GM18909 (cell line): ENCODE data around the gene DHX16.

Experiments used
- ATAC-seq: cut with Tn5 transposase; IDR thresholded peaks from one replicate; pipeline ENCODE4 v1.9.1; 2021; ENCODE audit warnings: mild to moderate bottlenecking; ENCODE audit not compliant: unreplicated experiment, poor library complexity

DHX16 gene

DNA sequence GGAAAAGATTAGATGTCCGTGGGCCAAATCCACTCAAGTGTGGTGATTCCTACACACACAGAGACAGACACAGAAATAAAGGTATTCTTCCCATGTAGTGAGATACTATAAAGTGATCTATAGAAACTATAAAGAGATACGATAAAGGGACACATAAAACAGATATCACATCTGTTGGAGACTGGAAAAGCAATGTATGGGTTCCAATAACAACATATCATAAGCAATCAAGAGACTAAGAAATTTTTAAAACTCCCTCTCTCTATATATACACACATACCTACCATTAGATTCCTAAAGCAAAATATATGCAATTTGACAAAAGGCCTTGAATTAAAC is 61.0 kb downstream of the DHX16 start:
- no peak for ATAC-seq

DNA sequence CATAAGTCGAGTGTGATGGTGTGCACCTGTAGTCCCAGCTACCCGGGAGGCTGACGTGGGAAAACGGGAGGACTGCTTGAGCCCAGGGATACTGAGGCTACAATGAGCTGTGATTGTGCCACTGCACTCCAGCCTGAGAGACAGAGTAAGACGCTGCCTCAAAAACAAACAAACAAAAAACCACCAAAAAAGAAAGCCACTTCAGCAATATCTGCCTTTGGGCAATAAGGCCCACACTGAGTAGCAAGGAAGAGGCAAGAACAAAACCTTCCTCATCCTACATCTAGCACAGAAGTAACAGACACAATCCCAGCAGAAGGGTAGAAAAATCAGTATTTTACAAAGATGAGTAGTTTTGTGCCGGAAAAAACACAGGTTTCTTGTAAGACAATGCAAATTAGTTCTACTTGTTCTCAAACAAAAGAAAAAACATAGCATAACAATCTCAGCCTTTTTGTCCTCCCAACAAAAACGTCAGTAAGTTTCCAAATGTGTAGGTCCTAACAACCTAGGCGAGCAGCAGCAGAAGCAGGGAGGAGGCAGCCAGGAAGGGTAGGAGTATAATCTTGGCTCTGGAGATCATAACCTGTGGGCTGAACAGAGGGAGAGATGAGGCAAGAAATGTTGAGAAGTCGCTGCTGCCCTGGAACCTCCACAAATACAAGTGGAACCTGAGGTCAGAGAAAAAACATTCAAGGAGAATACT is 61.5 kb downstream of the DHX16 start:
- ATAC-seq: no peak

DNA sequence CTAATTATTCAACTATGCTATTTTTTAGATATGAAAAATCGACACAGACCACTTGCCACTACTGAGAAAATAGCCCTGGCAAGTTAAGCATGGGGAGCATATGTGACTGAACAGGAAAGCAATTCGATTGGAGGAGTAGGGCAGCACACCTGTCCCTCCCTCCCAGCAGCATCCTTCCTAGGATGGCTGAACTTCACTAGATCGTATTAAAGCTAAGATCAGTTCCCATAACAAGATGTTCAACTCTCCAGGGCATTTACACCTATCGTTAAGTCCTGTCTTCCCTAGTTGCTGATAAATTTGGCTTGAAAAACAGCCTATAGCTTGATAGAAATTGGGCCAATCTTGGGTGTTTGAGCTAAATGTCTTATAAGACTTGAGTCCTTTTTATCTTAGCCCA is 62.7 kb downstream of the DHX16 start:
- no peak for ATAC-seq

DNA sequence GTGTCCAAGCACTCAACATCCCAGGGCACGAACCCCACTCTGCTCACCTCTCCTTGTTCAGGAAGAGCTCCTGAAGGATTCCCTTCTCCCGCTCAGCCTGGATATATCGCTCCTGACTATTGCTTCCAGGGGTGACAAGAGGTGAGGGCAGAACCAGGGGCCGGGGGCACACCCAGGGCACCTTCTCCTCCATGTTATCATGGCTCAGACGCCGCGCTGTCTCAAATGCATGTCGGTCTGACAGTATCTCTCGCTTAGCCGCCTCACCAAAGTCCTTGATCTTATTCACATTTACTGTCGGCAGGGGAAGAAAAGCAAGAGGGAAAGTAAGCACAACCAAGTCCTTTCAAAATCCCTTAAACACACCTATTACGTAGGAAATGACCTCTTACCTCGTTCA is 68.8 kb downstream of the DHX16 start:
- no peak for ATAC-seq
